ENCODE data around the gene REXO5.

DNA sequence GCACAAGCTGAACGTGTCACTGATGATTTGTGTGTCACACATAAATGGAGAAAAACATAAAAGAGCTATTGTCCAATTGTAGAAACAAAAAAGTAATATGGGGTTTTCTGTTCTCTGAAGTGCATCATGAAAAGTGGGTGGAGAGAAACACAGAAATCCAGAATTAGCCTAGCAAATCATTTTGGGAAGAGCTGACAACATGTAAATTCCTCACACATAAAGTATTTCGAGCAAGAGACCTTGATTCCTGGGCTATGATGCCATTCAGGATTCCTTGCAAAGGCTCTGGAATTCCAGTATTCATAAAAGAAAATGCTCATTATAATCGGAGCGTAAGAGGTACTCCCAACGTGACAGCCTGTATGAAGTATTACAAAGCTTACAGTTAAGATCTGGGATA is 92.7 kb downstream of the REXO5 start:
- no peak for TF ChIP-seq EZH2 (optimal IDR thresholded peaks at IDR 0.05; ENCODE audit: low read depth, low read length)
- TF ChIP-seq, protein P1, sequence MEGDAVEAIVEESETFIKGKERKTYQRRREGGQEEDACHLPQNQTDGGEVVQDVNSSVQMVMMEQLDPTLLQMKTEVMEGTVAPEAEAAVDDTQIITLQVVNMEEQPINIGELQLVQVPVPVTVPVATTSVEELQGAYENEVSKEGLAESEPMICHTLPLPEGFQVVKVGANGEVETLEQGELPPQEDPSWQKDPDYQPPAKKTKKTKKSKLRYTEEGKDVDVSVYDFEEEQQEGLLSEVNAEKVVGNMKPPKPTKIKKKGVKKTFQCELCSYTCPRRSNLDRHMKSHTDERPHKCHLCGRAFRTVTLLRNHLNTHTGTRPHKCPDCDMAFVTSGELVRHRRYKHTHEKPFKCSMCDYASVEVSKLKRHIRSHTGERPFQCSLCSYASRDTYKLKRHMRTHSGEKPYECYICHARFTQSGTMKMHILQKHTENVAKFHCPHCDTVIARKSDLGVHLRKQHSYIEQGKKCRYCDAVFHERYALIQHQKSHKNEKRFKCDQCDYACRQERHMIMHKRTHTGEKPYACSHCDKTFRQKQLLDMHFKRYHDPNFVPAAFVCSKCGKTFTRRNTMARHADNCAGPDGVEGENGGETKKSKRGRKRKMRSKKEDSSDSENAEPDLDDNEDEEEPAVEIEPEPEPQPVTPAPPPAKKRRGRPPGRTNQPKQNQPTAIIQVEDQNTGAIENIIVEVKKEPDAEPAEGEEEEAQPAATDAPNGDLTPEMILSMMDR (IDR thresholded peaks at IDR 0.05; ENCODE audit: low read length), result no peak

Data from MM.1S (cell line).